ENCODE measurements around the gene CLDN19.

Gene CLDN19

GRCh38 chr1:42748461-42749410 is 8.7 kb upstream of the CLDN19 start:
- no peaks in the 10 kb centered on the region for H3K4me1 Mint-ChIP-seq
- peaks cover 33% of the 10 kb centered on the region for H3K36me3 Mint-ChIP-seq (ENCODE audit: low read depth)
- no peak overlapping the region for H3K4me3 Mint-ChIP-seq
- no peaks in the 10 kb centered on the region for H3K9me3 Mint-ChIP-seq
- H3K27me3 Mint-ChIP-seq, result no peaks in the 10 kb centered on the region
- H3K27ac Mint-ChIP-seq, result no peak overlapping the region
- ATAC-seq (no peak), DNase-seq (no peak)

- Mint-ChIP-seq H3K4me1 (no peaks in the 10 kb centered on the region), H3K4me3 (no peak overlapping the region), H3K27ac (no peak overlapping the region), H3K36me3 (ENCODE audit: low read depth) (peaks cover 30% of the 10 kb centered on the region), H3K27me3 (no peaks in the 10 kb centered on the region), H3K9me3 (no peaks in the 10 kb centered on the region)
- ATAC-seq (no peak), DNase-seq (no peak)
Observed at GRCh38 chr1:42748021-42748420, 8.0 kb upstream of the CLDN19 start.

GRCh38 chr1:42747125-42747524 is 7.1 kb upstream of the CLDN19 start:
- no peaks in the 10 kb centered on the region for H3K9me3 Mint-ChIP-seq
- H3K36me3 Mint-ChIP-seq (ENCODE audit: low read depth), result peaks cover 21% of the 10 kb centered on the region
- H3K27me3 Mint-ChIP-seq, result no peaks in the 10 kb centered on the region
- no peaks in the 10 kb centered on the region for H3K4me1 Mint-ChIP-seq
- ATAC-seq (peak; percentile 30), DNase-seq (peak; percentile 45)
- H3K27ac Mint-ChIP-seq, result no peak overlapping the region
- H3K4me3 Mint-ChIP-seq, result no peak overlapping the region

- ATAC-seq, result no peak
- DNase-seq, result no peak
- Mint-ChIP-seq H3K4me1 (no peaks in the 10 kb centered on the region), H3K36me3 (ENCODE audit: low read depth) (peaks cover 15% of the 10 kb centered on the region), H3K4me3 (no peak overlapping the region), H3K27me3 (no peaks in the 10 kb centered on the region), H3K27ac (no peak overlapping the region), H3K9me3 (no peaks in the 10 kb centered on the region)
Observed at GRCh38 chr1:42746436-42747105, 6.5 kb upstream of the CLDN19 start.

- no peak overlapping the region for H3K4me3 Mint-ChIP-seq
- H3K36me3 Mint-ChIP-seq (ENCODE audit: low read depth), result peaks cover 14% of the 10 kb centered on the region
- no peak for DNase-seq
Observed at GRCh38 chr1:42745851-42746250, 5.8 kb upstream of the CLDN19 start.

GRCh38 chr1:42744148-42744413 is 4.0 kb upstream of the CLDN19 start:
- DNase-seq (no peak), ATAC-seq (no peak)
- no peak overlapping the region for H3K27ac Mint-ChIP-seq
- H3K9me3 Mint-ChIP-seq, result no peaks in the 10 kb centered on the region
- no peaks in the 10 kb centered on the region for H3K27me3 Mint-ChIP-seq
- no peaks in the 10 kb centered on the region for H3K4me1 Mint-ChIP-seq
- peaks cover 3% of the 10 kb centered on the region for H3K36me3 Mint-ChIP-seq (ENCODE audit: low read depth)
- no peak overlapping the region for H3K4me3 Mint-ChIP-seq

More at GRCh38 chr1:42745851-42746250, 5.8 kb upstream of the CLDN19 start:
- no peaks in the 10 kb centered on the region for H3K4me1 Mint-ChIP-seq
- no peak overlapping the region for H3K27ac Mint-ChIP-seq
- no peaks in the 10 kb centered on the region for H3K9me3 Mint-ChIP-seq
- ATAC-seq, result no peak
- no peaks in the 10 kb centered on the region for H3K27me3 Mint-ChIP-seq

- Mint-ChIP-seq H3K4me1 (no peaks in the 10 kb centered on the region), H3K27ac (no peak overlapping the region), H3K9me3 (no peaks in the 10 kb centered on the region), H3K4me3 (no peak overlapping the region), H3K36me3 (ENCODE audit: low read depth) (no peaks in the 10 kb centered on the region), H3K27me3 (no peaks in the 10 kb centered on the region)
- DNase-seq (no peak), ATAC-seq (no peak)
Observed at GRCh38 chr1:42743317-42744147, 3.5 kb upstream of the CLDN19 start.

- ATAC-seq, result no peak
- Mint-ChIP-seq H3K27me3 (no peaks in the 10 kb centered on the region), H3K36me3 (ENCODE audit: low read depth) (no peaks in the 10 kb centered on the region), H3K4me1 (no peaks in the 10 kb centered on the region), H3K4me3 (no peak overlapping the region), H3K27ac (no peak overlapping the region), H3K9me3 (no peaks in the 10 kb centered on the region)
- DNase-seq, result no peak
Observed at GRCh38 chr1:42742617-42743316, 2.7 kb upstream of the CLDN19 start.

GRCh38 chr1:42742141-42742540 is 2.1 kb upstream of the CLDN19 start:
- peaks cover 3% of the 10 kb centered on the region for H3K4me1 Mint-ChIP-seq
- no peaks in the 10 kb centered on the region for H3K9me3 Mint-ChIP-seq
- ATAC-seq, result no peak
- H3K27me3 Mint-ChIP-seq, result no peaks in the 10 kb centered on the region
- H3K4me3 Mint-ChIP-seq, result no peak overlapping the region
- DNase-seq, result no peak
- no peaks in the 10 kb centered on the region for H3K36me3 Mint-ChIP-seq (ENCODE audit: low read depth)
- H3K27ac Mint-ChIP-seq, result no peak overlapping the region

GRCh38 chr1:42741706-42742105 is 1.7 kb upstream of the CLDN19 start:
- H3K27ac Mint-ChIP-seq, result no peak overlapping the region
- no peak overlapping the region for H3K4me3 Mint-ChIP-seq
- no peak for ATAC-seq
- H3K4me1 Mint-ChIP-seq, result peaks cover 4% of the 10 kb centered on the region
- no peaks in the 10 kb centered on the region for H3K36me3 Mint-ChIP-seq (ENCODE audit: low read depth)
- H3K27me3 Mint-ChIP-seq, result no peaks in the 10 kb centered on the region
- H3K9me3 Mint-ChIP-seq, result no peaks in the 10 kb centered on the region
- DNase-seq, result no peak

- no peak overlapping the region for H3K4me3 Mint-ChIP-seq
- no peaks in the 10 kb centered on the region for H3K27me3 Mint-ChIP-seq
- H3K36me3 Mint-ChIP-seq (ENCODE audit: low read depth), result no peaks in the 10 kb centered on the region
- H3K4me1 Mint-ChIP-seq, result peaks cover 6% of the 10 kb centered on the region
- no peaks in the 10 kb centered on the region for H3K9me3 Mint-ChIP-seq
- ATAC-seq (no peak), DNase-seq (no peak)
- H3K27ac Mint-ChIP-seq, result no peak overlapping the region
Observed at GRCh38 chr1:42740851-42741580, 980 bp upstream of the CLDN19 start.

GRCh38 chr1:42738678-42739226 is 1.3 kb downstream of the CLDN19 start:
- no peak for ATAC-seq
- no peak for DNase-seq
- Mint-ChIP-seq H3K36me3 (ENCODE audit: low read depth) (no peaks in the 10 kb centered on the region), H3K27me3 (no peaks in the 10 kb centered on the region), H3K4me1 (peaks cover 6% of the 10 kb centered on the region), H3K27ac (no peak overlapping the region), H3K9me3 (no peaks in the 10 kb centered on the region), H3K4me3 (no peak overlapping the region)

- Mint-ChIP-seq H3K4me1 (peaks cover 6% of the 10 kb centered on the region), H3K9me3 (no peaks in the 10 kb centered on the region), H3K36me3 (ENCODE audit: low read depth) (no peaks in the 10 kb centered on the region), H3K27ac (no peak overlapping the region), H3K4me3 (no peak overlapping the region), H3K27me3 (no peaks in the 10 kb centered on the region)
- ATAC-seq (no peak), DNase-seq (no peak)
Observed at GRCh38 chr1:42737986-42738677, 1.9 kb downstream of the CLDN19 start.
